Left lung (tissue), 10 donors: ENCODE data around the gene PI4KA. TPM values are rescaled to one million over a fixed set of nuclear protein-coding genes. Genes with fewer than 3 reads are reported as not detected.
A peak's percentile ranks its signal among the peaks of the same experiment; 100 is the strongest.
"Not testable (repeated sequence)": the region's sequence is repeated elsewhere in the genome, so short reads cannot be mapped to it uniquely, and the experiment has no call there.

Experiments
- ATAC-seq: fragments of 200-7000 bp; cut with Tn5 transposase; one replicate; pipeline ENCODE4 v1.9.1; 2020; ENCODE audit warnings: moderate library complexity
- DNase-seq, 4 donors: peaks; one replicate each; pipeline ENCODE4 v3.0.0-alpha.2; 2013 to 2020
- H3K27ac ChIP-seq, 2 donors: fragments of 200-600 bp; sonication (generic) in 1 of 2; one replicate each; pipeline versions ENCODE4 v1.5.0 to v1.8.0; 2020 to 2021
- H3K27me3 ChIP-seq, 2 donors: fragments of 200-600 bp; sonication (generic) in 1 of 2; one replicate each; pipeline versions ENCODE4 v1.5.0 to v1.8.0; 2020 to 2021
- H3K36me3 ChIP-seq, 2 donors: fragments of 200-600 bp; sonication (generic) in 1 of 2; one replicate each; pipeline versions ENCODE4 v1.5.0 to v1.8.0; 2020 to 2021
- H3K4me1 ChIP-seq, 2 donors: fragments of 200-600 bp; one replicate each; pipeline ENCODE4 v1.8.0; 2021
- H3K4me3 ChIP-seq, 2 donors: fragments of 200-600 bp; sonication (generic) in 1 of 2; one replicate each; pipeline versions ENCODE4 v1.5.0 to v1.8.0; 2020 to 2021; ENCODE audit warnings: mild to moderate bottlenecking in 1 of 2
- H3K9me3 ChIP-seq, 2 donors: fragments of 200-600 bp; sonication (generic) in 1 of 2; one replicate each; pipeline versions ENCODE4 v1.5.0 to v1.8.0; 2020 to 2021
- intact Hi-C, 2 donors: fragments of 100-400 bp; cut with DNase I; formaldehyde crosslinking; loops; one replicate each; pipeline versions ENCODE4 v1.11.2 to v1.14.2; 2022
- polyA plus RNA-seq, 6 donors: library from polyadenylated mRNA; unstranded; fragments of 120-200 nt; gene quantifications; one replicate each; pipeline ENCODE4 v1.2.1, GENCODE V29; 2013; ENCODE audit not compliant: insufficient read length in 6 of 6
- total RNA-seq, 2 donors: library from RNA; stranded (reverse); fragmentation: NEBNext Ultra II Directional; extraction: Animal tissue kit (Norgen Biotek cat#: 25700); gene quantifications; one replicate each; pipeline ENCODE4 v1.2.1, GENCODE V29; 2021
- TF ChIP-seq, protein P1 (sequence below), 2 donors: fragments of 200-600 bp; sonication (generic) in 1 of 2; IDR thresholded peaks; one replicate each; pipeline versions ENCODE4 v1.5.0 to v1.8.0; 2021; ENCODE audit warnings: antibody characterized with exemption in 2 of 2
- donor health status: DM: no; HTN: yes; CAD: no.
- donor health status: DM: no; HTN: no; CAD: no.

PI4KA gene
- total and polyA plus RNA-seq, 8 donors = 60.5 to 108 (median 70.0) TPM

GRCh38 chr22:20904008-20904979 lies 45.7 kb upstream of the PI4KA start:
- intact Hi-C loops = no loop called here
- Histone ChIP-seq H3K27ac (peak overlapping the region in 1 of 2 donors; percentile 29), H3K4me1 (peaks cover 0 to 17% of the 10 kb centered on the region in 2 donors), H3K4me3 (no peak overlapping the region), H3K9me3 (no peaks in the 10 kb centered on the region), H3K36me3 (no peaks in the 10 kb centered on the region), H3K27me3 (no peaks in the 10 kb centered on the region)
- TF ChIP-seq, protein P1, sequence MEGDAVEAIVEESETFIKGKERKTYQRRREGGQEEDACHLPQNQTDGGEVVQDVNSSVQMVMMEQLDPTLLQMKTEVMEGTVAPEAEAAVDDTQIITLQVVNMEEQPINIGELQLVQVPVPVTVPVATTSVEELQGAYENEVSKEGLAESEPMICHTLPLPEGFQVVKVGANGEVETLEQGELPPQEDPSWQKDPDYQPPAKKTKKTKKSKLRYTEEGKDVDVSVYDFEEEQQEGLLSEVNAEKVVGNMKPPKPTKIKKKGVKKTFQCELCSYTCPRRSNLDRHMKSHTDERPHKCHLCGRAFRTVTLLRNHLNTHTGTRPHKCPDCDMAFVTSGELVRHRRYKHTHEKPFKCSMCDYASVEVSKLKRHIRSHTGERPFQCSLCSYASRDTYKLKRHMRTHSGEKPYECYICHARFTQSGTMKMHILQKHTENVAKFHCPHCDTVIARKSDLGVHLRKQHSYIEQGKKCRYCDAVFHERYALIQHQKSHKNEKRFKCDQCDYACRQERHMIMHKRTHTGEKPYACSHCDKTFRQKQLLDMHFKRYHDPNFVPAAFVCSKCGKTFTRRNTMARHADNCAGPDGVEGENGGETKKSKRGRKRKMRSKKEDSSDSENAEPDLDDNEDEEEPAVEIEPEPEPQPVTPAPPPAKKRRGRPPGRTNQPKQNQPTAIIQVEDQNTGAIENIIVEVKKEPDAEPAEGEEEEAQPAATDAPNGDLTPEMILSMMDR (IDR thresholded peaks at IDR 0.05) = no peak
- ATAC-seq (peak; percentile 92), DNase-seq (no peak)

DNA sequence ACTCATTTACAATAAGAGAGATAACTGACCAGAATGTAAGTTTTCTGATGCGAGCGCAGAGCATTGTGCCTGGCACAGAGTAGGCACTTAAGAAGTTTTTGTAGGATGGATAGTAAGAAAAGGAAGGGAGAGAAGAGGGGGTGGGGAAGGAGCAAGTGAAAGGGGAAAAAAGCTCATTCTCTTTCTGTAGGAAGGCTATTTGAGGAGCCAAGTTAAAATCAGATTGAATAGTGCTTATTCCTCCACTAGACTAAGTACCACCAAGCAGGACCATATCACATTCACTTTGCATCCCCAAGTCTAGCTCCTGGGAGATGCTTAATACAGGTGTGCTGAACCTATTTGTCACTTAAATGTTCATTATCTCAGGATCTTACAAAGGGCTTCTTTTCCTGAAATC lies 44.5 kb upstream of the PI4KA start:
- H3K27me3 ChIP-seq = no peaks in the 10 kb centered on the region
- ATAC-seq = no peak
- H3K4me1 ChIP-seq = peaks cover 0 to 17% of the 10 kb centered on the region in 2 donors
- DNase-seq = no peak
- no peak overlapping the region for H3K27ac ChIP-seq
- no peak overlapping the region for H3K4me3 ChIP-seq
- intact Hi-C loops = no loop called here
- H3K9me3 ChIP-seq = no peaks in the 10 kb centered on the region
- H3K36me3 ChIP-seq = no peaks in the 10 kb centered on the region
- TF ChIP-seq, protein P1 (IDR thresholded peaks at IDR 0.05) = no peak

DNA sequence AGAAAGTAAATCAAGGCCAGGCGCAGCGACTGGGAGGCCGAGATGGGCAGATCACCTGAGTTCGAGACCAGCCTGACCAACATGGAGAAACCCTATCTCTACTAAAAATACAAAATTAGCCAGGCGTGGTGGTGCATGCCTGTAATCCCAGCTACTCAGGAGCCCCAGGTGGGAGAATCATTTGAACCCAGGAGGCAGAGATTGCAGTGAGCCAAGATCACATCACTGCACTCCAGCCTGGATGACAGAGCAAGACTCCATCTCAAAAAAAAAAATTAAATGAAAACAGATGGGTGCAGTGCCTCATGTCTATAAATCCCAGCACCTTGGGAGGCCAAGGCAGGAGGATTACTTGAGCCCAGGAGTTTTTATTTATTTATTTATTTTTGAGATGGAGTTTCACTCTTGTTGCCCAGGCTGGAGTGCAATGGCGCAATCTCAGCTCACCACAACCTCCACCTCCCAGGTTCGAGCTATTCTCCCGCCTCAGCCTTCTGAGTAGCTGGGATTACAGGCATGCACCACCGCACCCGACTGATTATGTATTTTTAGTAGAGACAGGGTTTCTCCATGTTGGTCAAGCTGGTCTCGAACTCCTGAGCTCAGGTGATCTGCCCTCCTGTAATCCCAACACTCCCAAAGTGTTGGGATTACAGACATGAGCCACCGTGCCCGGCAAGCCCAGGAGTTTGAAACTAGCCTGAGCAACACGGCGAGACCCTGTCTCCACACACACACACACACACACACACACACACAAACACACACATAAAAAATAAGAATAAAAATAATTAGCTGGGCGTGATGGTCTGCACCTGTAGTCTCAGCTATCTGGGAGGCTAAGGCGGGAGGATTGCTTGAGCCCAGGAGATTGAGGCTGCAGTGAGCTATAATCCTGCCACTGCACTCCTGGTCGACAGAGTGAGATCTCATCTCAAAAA lies 42.8 kb upstream of the PI4KA start:
- H3K4me3 ChIP-seq, H3K27me3 ChIP-seq, H3K27ac ChIP-seq, ATAC-seq, H3K9me3 ChIP-seq, H3K36me3 ChIP-seq, intact Hi-C loops, DNase-seq: not testable (repeated sequence)
- H3K4me1 ChIP-seq = peaks cover 0 to 17% of the 10 kb centered on the region in 2 donors

- DNase-seq = no peak
- no peaks in the 10 kb centered on the region for H3K27me3 ChIP-seq
- no peak for ATAC-seq
- peaks cover 0 to 12% of the 10 kb centered on the region in 2 donors for H3K4me1 ChIP-seq
- intact Hi-C loops = no loop called here
- H3K36me3 ChIP-seq = no peaks in the 10 kb centered on the region
- TF ChIP-seq, protein P1 (IDR thresholded peaks at IDR 0.05) = no peak
- no peaks in the 10 kb centered on the region for H3K9me3 ChIP-seq
- no peak overlapping the region for H3K4me3 ChIP-seq
- H3K27ac ChIP-seq = no peak overlapping the region
Measured at GRCh38 chr22:20899827-20900423, 41.3 kb upstream of the PI4KA start.

DNA sequence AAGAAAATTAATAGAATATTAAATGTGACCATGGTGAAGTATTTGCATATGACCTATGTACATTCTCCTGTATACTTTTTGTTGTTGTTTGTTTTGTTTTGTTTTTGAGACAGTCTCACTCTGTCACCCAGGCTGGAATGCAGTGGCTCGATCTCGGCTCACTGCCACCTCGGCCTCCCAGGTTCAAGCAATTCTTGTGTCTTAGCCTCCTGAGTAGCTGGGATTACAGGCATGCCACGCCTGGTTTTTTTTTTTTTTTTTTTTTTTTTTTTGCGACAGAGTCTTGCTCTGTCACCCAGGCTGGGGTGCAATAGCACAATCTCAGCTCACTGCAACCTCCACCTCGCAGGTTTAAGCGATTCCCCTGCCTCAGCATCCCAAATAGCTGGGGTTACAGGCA lies 39.1 kb upstream of the PI4KA start:
- H3K9me3 ChIP-seq, DNase-seq, H3K4me1 ChIP-seq, H3K36me3 ChIP-seq, ATAC-seq, H3K4me3 ChIP-seq, intact Hi-C loops, H3K27ac ChIP-seq, H3K27me3 ChIP-seq: not testable (repeated sequence)
